Left kidney (tissue), 2 donors: ENCODE results near the gene EPN1. TPM values are rescaled to one million over a fixed set of nuclear protein-coding genes. Genes with fewer than 3 reads are reported as not detected.

Source experiments
- DNase-seq: peaks from one replicate; pipeline ENCODE4 v3.0.0-alpha.2; 2013
- polyA plus RNA-seq: library from polyadenylated mRNA; unstranded; fragments of 120-200 nt; gene quantifications from one replicate; pipeline ENCODE4 v1.2.1, GENCODE V29; 2013; ENCODE audit not compliant: insufficient read length

EPN1 gene
- polyA plus RNA-seq, 1 donor: 83.3 TPM

DNA sequence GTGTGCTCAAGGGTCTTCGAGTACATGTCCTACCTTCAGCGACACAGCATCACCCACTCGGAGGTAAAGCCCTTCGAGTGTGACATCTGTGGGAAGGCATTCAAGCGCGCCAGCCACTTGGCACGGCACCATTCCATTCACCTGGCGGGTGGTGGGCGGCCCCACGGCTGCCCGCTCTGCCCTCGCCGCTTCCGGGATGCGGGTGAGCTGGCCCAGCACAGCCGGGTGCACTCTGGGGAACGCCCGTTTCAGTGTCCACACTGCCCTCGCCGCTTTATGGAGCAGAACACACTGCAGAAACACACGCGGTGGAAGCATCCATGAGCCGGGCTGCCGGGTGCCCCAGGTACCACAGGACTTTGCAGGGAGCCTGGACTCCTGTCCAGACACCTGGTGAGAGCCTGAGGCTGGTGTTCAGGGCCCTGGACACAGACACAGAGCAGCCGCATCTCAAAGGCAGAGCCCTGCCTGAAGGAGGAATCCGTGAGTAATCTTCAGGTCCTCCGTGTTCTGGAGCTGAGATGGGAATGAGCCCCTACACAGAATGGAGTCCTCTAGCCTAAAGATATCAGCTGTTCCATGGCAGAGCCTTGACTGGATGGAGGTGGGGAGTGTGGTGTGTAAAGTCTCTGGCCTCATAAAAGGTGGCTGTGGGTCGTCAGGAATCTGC is 30.0 kb upstream of the EPN1 start:
- no peak for DNase-seq

DNA sequence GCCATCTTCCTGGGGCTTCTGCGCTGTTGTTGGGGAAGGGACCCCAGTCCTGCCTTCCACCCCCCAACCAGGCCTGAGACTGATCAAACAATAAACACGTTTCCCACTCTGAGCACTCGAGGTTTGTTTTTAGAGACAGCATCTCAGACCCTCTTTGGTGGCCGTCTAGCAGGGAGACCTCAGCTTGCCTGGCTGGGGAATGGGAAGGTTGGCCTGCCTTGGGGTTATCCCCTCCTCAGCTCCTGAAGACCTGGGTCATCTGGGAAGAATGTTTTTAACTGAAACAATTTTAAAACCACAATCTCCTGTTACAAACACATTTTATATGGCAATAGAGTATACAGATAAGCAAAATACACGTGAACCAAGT is 29.5 kb upstream of the EPN1 start:
- no peak for DNase-seq

DNA sequence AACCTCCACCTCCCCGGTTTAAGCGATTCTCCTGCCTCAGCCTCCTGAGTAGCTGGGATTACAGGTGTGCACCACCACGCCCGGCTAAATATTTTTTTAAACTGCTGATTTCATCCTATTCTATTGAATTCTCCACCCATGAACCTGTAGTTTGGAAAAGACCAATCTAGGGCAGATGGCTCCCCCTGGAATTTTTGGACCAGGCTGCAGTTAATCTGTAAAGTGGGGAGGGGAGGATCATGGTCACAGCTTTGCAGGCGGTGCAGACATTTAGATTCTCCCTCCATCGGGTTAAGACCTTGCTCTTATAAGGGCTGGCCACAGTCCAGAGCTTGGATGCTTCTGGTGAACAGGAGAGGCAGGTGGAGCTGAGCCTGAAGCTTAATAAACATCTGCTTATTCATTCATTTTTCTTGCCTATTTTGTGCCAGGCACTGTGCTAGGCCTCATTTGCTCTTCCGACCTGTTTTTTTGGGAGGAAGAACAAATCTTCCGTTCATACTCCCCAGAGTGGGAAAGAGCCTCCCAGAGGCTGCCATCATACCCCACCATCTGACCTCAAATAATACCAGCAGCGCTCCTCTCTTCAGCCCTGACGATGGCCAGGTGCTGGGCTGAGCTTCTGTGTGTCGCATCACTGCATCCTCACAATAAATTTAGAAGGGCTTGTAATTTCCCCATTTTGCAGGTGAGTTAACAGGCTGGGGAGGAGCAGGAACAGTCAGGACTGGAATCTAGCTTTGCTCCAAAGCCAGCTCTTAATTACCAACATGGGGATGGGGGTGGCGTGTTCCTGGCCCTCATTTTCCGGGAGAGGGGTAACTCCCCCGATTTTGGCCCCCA is 27.9 kb upstream of the EPN1 start:
- DNase-seq: no peak

DNA sequence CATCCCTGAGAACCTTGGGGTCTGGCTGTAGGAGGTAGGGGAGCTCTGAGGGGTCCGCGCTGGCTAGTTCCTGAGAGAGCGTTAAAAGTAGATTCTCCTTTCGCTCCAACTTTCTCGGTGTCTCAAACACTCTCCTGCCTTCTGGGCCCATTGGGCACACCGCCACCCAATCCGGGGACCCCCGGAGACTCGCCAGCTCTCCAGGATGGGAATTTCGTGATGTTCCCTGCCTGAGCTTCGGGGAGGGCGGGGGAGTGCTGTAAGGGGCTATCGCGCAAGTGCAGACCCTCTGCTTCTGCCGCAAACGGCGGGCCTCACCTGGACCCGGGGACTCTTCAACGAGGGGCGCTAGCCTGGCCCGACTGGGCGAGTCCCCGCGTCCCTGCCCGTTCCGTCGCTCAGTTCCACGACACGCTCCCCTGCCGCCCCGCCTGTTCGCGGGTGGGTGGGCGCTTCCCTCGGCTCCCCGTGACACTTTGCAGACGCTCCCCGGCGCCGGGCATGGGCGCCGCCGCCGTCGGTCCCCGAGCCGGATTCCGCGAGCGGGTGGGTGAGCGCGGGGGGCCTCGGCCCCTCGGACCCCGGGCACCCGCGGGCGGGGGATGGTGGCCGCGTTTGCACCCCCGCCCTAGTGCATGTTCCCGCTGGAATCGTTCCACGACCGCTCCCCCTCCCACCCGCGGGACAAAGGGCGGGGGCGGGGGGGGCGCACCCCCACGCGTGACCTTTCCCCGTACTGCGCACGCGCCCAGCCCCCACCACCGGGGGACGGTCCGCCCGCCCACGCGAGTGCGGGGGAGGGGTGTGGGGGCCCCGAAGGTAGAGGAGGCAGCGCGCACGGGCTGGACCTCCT is 27.1 kb upstream of the EPN1 start, which contains the start of gene CCDC106:
CCDC106 (plus strand) TSS at position 481 of the 853 bp plus-strand sequence. CDS start 835 bp downstream, outside the sequence.
- peak; percentile 75 for DNase-seq

DNA sequence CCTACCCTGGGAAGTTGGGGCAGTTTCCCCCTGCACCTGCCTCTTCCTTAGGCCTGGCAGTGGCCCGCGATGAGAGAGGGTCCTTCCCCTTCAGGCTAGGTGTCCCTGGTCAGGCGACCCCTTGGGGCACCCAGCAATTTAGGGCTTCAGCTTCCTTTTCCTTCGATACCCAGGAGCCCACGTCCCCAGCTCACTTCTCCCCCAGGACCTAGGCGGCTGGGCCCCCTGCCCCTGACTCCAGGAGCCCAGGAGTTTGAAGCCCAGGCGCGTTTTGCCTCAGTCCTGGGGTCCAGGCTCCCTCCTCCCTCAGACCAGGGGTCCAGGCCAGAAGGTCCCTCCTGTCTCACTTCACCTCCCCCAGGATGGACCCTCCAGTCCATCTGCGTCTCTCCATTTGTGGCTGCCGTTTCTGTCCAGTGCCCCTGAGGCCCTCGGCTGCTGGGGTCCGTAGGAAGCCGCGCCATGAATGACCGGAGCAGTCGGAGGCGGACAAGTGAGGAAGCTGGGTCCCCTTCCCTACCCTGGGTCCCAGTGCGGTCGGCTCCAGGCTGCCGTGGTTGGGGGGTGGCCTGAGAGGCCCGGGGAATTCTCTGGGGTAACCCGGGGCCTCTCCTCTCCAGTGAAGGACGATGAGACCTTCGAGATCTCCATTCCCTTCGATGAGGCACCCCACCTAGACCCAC is 26.3 kb upstream of the EPN1 start:
- no peak for DNase-seq

DNA sequence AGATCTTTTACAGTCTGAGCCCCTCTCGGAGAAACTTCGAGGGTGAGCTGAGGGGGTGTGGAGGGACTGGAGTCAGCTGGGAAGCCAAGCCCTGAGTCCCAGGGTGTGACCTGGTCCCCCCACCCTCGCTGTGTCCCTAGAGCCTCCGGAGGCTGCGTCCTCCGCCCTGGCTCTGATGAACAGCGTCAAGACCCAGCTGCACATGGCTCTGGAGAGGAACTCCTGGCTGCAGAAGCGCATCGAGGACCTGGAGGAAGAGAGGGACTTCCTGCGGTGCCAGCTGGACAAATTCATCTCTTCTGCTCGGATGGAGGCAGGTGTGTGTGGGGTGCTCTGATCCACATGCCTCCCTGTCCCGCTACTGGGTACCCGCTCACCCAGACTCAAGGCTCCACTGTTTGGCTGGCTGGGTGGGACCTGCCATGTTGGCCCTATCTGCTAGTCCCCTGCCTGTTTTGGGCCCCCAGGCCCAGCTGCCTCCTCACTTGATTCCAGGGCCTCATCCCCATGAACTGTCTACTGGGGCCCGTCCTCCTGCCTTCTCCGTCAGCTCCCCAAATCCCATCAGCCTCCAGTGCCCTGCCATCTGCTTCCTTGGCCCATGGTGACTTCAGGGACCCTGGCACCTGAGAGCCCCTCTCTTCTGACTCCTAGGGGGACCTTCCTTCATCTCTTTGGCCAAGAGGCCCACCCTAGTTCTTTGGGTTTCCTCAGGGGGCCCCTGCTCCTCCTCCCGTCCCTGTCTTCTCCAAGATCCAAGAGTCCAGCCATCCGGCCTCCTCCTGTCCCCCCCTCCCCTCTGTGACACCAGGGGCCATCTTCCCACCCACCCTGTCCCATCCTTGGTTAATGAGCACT is 25.5 kb upstream of the EPN1 start:
- DNase-seq: no peak

DNA sequence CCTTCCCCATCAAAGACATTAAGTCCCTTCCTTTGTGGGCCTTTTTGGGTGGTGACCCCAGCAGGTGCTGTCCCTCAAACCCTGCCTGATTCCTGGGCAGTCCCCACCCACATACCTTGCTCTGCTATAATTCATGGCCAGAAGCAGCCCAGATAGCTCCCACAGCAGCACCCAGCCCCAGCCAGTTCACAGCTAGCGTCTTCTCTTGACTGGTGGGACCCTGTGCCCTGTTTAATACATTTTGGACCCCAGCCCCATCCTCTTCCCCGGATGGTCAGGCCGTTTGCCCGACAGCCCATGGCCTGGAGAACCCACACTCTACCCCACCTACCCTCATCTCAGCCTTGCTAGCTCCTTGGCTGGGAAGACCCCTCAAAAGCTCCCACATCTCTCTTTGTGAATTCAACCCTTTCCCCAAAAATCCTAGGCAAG is 24.9 kb upstream of the EPN1 start:
- DNase-seq: no peak

DNA sequence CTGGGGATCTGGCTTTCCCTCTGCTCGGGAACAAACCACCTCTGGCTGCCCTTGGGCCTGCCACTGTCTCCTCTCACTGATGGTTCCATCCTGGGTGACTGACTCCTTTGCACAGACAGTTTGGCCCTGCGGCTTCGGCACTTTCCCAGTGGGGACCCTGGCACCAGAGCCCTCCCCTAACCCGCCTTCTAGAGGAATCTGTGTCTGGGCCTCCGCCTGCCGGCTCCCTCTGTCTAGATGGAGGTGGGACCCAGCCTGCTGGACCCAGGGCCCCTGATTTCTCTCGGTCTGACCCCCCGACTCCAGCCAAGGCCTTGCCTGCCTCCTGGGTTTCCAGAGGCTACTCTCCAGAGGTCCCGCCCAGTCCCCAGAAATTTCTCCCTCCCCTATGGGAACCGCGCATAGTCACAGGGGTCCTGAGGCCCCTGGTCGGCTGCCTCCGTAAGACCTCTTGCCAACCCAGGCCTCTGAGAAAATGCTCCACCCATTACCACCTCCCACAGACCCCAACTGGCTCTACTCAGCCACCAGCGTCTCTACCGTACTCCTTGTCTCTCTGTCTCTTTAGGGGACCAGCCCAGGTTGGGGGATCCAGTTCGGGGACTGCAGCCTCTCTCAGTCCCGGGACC is 24.3 kb upstream of the EPN1 start:
- no peak for DNase-seq

DNA sequence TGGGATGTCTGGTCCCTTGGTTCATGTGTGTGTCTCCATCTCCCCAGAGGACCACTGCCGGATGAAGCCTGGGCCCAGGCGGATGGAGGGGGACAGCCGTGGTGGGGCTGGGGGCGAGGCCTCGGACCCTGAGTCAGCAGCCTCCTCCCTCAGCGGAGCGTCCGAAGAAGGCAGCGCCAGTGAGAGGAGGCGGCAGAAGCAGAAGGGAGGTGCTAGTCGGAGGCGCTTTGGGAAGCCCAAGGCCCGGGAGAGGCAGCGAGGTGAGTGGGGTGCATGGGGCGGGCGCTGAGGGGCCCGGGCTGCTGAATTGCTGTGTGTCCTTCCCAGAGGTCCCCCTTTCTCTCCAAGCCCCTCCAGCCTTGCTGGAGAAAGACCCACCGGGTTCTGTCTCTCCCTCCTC is 23.8 kb upstream of the EPN1 start:
- DNase-seq: no peak

DNA sequence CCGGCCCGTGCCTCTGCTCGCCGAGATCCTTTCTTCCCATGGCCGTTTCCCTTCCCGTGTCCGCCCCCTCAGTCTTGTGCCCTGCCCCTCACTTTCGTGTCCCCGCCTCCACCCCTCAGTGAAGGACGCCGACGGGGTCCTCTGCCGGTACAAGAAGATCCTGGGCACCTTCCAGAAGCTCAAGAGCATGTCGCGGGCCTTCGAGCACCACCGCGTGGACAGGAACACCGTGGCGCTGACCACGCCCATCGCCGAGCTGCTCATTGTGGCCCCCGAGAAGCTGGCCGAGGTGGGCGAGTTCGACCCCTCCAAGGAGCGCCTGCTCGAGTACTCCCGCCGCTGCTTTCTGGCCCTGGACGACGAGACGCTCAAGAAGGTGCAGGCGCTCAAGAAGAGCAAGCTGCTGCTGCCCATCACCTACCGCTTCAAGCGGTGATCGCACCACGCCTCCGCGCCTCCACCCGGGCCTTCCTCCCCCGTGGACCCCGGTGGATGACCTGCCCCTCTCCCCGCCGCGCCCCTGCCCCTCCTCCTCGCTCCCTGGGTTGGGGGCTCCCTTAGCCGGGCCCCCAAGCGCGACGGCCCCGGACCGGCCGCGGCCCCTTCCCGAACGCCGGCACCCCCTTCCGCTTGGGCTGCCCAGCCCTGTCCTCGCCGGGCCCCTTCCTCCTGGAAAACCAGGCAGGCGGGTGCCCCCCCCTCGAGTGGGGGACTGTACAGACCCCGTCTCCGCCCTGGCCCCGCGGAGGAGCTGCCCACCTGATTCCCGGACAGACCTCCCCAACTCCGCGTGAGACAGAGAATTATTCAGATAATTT is 22.5 kb upstream of the EPN1 start:
- DNase-seq: no peak

DNA sequence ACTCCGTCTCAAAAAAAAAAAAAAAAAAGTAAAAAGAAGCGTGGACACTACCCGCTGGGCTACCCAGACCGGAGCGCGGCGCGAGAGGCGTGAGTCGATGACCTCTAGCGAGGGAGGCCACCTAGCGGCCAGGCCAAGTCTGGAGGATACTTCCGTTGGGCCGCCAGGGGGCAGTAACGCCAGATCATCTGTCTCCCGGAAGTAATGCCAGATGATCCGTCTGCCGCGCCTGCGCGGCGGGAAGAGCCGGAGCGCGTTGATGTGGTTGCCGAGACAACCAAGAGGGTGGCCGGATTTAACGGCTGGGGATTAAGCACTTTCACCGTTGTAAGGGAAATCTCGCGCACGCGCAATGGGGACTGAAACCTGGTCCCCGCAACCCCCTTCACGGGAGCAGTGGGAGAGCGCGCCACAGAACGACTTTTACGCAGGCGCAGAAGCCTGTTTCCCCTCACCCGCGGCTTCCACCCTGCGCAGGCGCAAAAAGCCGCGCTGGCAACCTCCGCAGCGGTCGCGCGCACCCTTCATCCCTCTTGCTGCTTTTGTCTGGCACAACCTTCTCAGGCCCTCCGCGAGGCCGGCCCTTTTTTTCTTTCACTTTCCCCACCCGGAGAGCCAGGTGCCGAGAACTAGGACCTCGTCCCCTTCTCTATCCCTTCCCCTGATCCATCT is 21.2 kb upstream of the EPN1 start:
- DNase-seq: peak; percentile 99

DNA sequence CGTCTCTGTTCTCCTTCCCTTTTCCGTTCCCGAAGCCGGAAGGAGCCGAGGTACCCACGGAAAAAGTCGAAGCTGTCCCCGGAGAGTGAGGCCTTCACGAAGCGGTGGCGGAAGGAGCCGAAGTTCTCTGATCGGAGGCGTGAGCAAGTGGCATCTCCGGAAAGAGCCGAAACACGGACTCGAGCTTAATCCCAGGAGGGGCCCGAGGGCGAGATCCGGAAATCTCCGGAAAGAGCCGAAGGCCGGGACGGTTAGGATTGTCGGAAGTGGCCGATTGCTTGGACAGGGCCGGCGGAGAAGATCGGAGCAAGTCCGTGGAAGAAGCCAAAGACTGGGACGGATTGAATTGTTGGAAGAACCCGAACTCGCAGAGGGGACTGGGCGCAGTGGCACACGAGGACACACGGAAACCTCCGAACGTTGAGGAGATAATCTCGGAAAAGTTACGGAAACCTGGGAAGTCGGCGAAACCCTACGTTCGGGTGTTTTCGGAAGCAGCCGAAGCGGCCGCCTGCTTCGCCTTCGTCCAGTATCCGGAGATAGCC is 20.6 kb upstream of the EPN1 start:
- peak; percentile 100 for DNase-seq

DNA sequence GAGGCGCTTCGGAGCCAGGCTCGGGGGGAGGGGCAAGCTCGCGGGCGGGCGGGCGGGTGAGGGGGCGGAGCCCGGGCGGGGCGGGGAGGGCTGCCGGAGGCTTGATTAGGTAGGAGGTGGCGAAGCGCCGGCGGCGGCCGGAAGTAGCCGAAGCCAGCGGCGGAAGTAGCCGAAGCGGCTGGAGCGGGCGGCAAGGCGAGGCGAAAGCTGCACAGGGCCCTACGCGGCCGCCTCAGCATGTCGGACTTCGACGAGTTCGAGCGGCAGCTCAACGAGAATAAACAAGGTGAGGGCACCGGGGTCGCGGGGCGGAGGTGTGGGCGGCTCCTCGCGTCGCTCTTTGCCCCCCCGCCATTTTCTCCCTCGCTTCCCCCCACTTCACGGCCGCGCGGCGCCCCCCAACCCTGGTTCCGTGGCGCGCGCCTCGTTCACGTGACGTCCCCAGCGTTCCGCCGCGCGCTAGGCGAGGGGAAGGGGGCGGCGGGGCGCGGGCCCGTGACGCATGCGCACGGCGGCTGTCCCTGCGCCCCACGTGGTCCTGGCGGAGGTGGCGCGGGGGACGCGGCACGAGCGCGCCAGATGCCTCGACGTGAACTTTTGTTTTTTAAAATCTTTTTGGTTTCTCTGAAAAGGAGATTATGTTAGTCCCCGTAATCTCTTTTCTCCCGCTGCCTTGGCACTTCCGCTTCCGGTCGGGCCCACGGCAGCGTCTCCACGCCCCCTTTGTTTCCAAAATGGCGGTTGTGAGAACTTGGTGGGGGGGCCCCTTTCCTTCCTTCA is 20.0 kb upstream of the EPN1 start, which contains the start of gene U2AF2:
U2AF2 (plus strand) TSS at position 168 of the 780 bp plus-strand sequence; CDS start at position 238, 70 bp downstream.
- peak; percentile 91 for DNase-seq

DNA sequence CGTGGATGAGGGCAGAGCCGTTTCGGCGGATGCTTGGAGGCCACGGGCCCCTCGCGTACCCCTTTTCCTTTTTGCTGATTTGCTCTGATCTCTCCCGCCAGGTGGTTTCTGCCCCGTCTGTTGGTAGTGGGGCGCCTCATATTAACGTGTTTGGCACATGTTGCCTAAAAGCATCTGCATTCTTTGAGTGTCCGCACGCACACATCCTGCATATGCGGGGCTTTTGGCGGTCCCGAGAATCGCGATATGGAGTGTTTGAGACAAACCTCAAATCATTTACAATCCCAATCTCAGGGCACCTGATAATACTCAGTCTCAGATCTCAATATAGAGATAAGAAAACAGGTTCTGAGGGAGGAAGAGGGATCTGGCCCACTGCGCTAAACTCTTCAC is 19.4 kb upstream of the EPN1 start:
- DNase-seq: no peak

DNA sequence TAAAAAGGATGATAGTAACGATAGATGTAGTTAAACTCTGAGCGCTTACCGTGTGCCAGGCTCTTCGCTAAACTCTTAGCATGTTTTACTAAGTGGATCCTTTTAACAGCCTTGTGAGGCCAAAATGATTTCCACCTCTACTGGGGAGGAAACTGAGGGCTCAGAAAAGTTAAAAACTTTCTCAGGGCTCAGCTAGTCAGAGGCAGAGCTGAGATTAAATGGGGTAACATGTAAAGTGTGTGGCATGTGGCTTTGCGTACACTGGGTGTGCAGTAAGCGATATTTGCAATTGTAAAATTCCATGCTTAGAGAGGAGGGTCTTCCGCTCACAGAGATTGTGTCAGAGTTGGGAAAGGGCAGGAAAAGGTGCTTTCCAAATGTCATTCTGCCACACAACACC is 18.5 kb upstream of the EPN1 start:
- no peak for DNase-seq

DNA sequence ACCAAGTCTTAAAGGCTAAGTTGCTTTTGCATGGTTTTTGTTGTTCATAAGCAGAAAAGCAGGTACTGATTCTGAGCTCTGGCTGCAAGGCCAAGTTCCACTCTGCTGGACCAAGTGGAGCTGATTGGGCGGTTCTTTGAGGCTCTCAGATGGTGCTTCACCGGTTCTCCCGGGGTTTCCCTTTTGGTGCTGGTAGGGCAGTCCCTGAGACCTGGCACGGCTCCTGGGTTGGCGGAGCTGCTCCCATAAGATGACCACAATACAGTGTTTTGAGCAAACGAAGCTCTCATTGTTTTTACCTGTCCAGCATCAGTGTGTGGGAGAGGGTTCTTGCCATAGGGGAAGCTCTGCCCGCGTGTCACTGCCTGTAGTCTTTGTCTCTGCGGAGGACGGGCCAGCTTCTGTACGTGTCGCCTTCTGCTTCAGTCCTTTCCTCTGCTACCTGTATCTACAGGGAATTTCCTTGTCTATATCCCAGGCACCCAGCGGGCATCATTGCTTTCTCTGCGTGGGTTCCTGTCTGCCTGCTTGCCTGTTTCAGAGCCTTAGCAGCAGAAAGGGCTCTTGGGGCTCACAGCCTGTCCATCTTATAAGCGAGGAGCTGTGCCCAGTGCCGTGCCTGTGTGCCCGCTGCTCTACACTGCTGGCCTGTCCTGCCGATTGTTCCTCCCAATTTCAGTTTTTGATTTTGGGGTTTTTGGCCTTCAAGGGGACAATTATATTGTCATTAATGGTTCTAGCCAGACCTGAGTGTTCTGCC is 17.9 kb upstream of the EPN1 start:
- no peak for DNase-seq
